Measurements from ENCODE around the gene SHOC1.

The SHOC1 gene

GRCh38 chr9:111806259-111806658, 11.5 kb upstream of the SHOC1 start:
- no peaks in the 10 kb centered on the region for H3K9me2 ChIP-seq (replicated peaks; ENCODE audit: control insufficient read depth, low read length)
- no peaks in the 10 kb centered on the region for H4K20me1 ChIP-seq (ENCODE audit: control insufficient read depth, insufficient read depth, low read depth, low read length)
- TF ChIP-seq EZH2phosphoT487 (IDR thresholded peaks at IDR 0.05; ENCODE audit: borderline replicate concordance, low read length) (no peak), CTCF (IDR thresholded peaks at IDR 0.05; ENCODE audit: low read depth, low read length, poor library complexity, severe bottlenecking) (no peak)
- H3K4me2 ChIP-seq (ENCODE audit: low read length): no peak overlapping the region
- no peak overlapping the region for H3K4me3 ChIP-seq (ENCODE audit: low read length)
- no peaks in the 10 kb centered on the region for H3F3A ChIP-seq (ENCODE audit: control insufficient read depth, insufficient read depth)
- H3K79me2 ChIP-seq (ENCODE audit: control insufficient read depth, low read length): no peaks in the 10 kb centered on the region
- no peaks in the 10 kb centered on the region for H3K27me3 ChIP-seq (ENCODE audit: control insufficient read depth, low read length)
- no peaks in the 10 kb centered on the region for H3K9me3 ChIP-seq (ENCODE audit: control insufficient read depth, insufficient read depth, low read length)
- H3K27ac ChIP-seq (ENCODE audit: low read depth, low read length): no peak overlapping the region
- no peaks in the 10 kb centered on the region for H3K36me3 ChIP-seq (ENCODE audit: control insufficient read depth, low read length)
- H3K4me1 ChIP-seq (ENCODE audit: control insufficient read depth, low read length): no peaks in the 10 kb centered on the region

- Histone ChIP-seq H3K9me2 (replicated peaks; ENCODE audit: control insufficient read depth, low read length) (no peaks in the 10 kb centered on the region), H3K36me3 (ENCODE audit: control insufficient read depth, low read length) (no peaks in the 10 kb centered on the region), H3K9me3 (ENCODE audit: control insufficient read depth, insufficient read depth, low read length) (no peaks in the 10 kb centered on the region), H3F3A (ENCODE audit: control insufficient read depth, insufficient read depth) (no peaks in the 10 kb centered on the region), H3K27me3 (ENCODE audit: control insufficient read depth, low read length) (no peaks in the 10 kb centered on the region), H3K79me2 (ENCODE audit: control insufficient read depth, low read length) (no peaks in the 10 kb centered on the region), H3K4me3 (ENCODE audit: low read length) (no peak overlapping the region), H4K20me1 (ENCODE audit: control insufficient read depth, insufficient read depth, low read depth, low read length) (no peaks in the 10 kb centered on the region), H3K27ac (ENCODE audit: low read depth, low read length) (no peak overlapping the region), H3K4me2 (ENCODE audit: low read length) (no peak overlapping the region), H3K4me1 (ENCODE audit: control insufficient read depth, low read length) (no peaks in the 10 kb centered on the region)
- no peak for TF ChIP-seq EZH2phosphoT487 (IDR thresholded peaks at IDR 0.05; ENCODE audit: borderline replicate concordance, low read length)
- no peak for TF ChIP-seq CTCF (IDR thresholded peaks at IDR 0.05; ENCODE audit: low read depth, low read length, poor library complexity, severe bottlenecking)
These were observed 11.1 kb upstream of the SHOC1 start for GRCh38 chr9:111805830-111806241.

- no peaks in the 10 kb centered on the region for H4K20me1 ChIP-seq (ENCODE audit: control insufficient read depth, insufficient read depth, low read depth, low read length)
- no peak overlapping the region for H3K4me3 ChIP-seq (ENCODE audit: low read length)
- H3K27me3 ChIP-seq (ENCODE audit: control insufficient read depth, low read length): no peaks in the 10 kb centered on the region; the same call in 1 of the 2 replicates
- TF ChIP-seq CTCF (IDR thresholded peaks at IDR 0.05; ENCODE audit: low read depth, low read length, poor library complexity, severe bottlenecking) (no peak), EZH2phosphoT487 (IDR thresholded peaks at IDR 0.05; ENCODE audit: borderline replicate concordance, low read length) (no peak)
- no peaks in the 10 kb centered on the region for H3K4me1 ChIP-seq (ENCODE audit: control insufficient read depth, low read length)
- no peak overlapping the region for H3K4me2 ChIP-seq (ENCODE audit: low read length)
- no peaks in the 10 kb centered on the region for H3K36me3 ChIP-seq (ENCODE audit: control insufficient read depth, low read length)
- no peaks in the 10 kb centered on the region for H3K79me2 ChIP-seq (ENCODE audit: control insufficient read depth, low read length)
- no peaks in the 10 kb centered on the region for H3K9me2 ChIP-seq (replicated peaks; ENCODE audit: control insufficient read depth, low read length)
- no peaks in the 10 kb centered on the region for H3K9me3 ChIP-seq (ENCODE audit: control insufficient read depth, insufficient read depth, low read length)
- no peak overlapping the region for H3K27ac ChIP-seq (ENCODE audit: low read depth, low read length)
- H3F3A ChIP-seq (ENCODE audit: control insufficient read depth, insufficient read depth): no peaks in the 10 kb centered on the region
These were observed 10.5 kb upstream of the SHOC1 start for GRCh38 chr9:111805262-111805661.

- H3K27ac ChIP-seq (ENCODE audit: low read depth, low read length): no peak overlapping the region
These were observed 9.9 kb upstream of the SHOC1 start for GRCh38 chr9:111804636-111805035.

More at GRCh38 chr9:111804636-111805035, 9.9 kb upstream of the SHOC1 start:
- Histone ChIP-seq H3K4me2 (ENCODE audit: low read length) (no peak overlapping the region), H4K20me1 (ENCODE audit: control insufficient read depth, insufficient read depth, low read depth, low read length) (no peaks in the 10 kb centered on the region), H3K27me3 (ENCODE audit: control insufficient read depth, low read length) (peaks cover 3% of the 10 kb centered on the region; the same call in 1 of the 2 replicates), H3K4me3 (ENCODE audit: low read length) (no peak overlapping the region), H3K79me2 (ENCODE audit: control insufficient read depth, low read length) (no peaks in the 10 kb centered on the region), H3K4me1 (ENCODE audit: control insufficient read depth, low read length) (no peaks in the 10 kb centered on the region), H3F3A (ENCODE audit: control insufficient read depth, insufficient read depth) (no peaks in the 10 kb centered on the region), H3K36me3 (ENCODE audit: control insufficient read depth, low read length) (no peaks in the 10 kb centered on the region), H3K9me2 (replicated peaks; ENCODE audit: control insufficient read depth, low read length) (no peaks in the 10 kb centered on the region), H3K9me3 (ENCODE audit: control insufficient read depth, insufficient read depth, low read length) (no peaks in the 10 kb centered on the region)
- TF ChIP-seq EZH2phosphoT487 (IDR thresholded peaks at IDR 0.05; ENCODE audit: borderline replicate concordance, low read length): no peak
- no peak for TF ChIP-seq CTCF (IDR thresholded peaks at IDR 0.05; ENCODE audit: low read depth, low read length, poor library complexity, severe bottlenecking)

Measured in DOHH2 (cell line).